ENCODE measurements around the gene AMPH.
A peak's percentile ranks its signal among the peaks of the same experiment; 100 is the strongest.
"Not testable (repeated sequence)": the region's sequence is repeated elsewhere in the genome, so short reads cannot be mapped to it uniquely, and the experiment has no call there.

Gene AMPH

GRCh38 chr7:38353431-38353881, 277.7 kb downstream of the AMPH start:
- DNase-seq (ENCODE audit: low read depth in 2 of 2), result not testable (repeated sequence)

GRCh38 chr7:38351601-38352000, 279.6 kb downstream of the AMPH start:
- no peak for DNase-seq (ENCODE audit: low read depth in 2 of 2)

GRCh38 chr7:38350777-38351176, 280.4 kb downstream of the AMPH start:
- DNase-seq (ENCODE audit: low read depth in 2 of 2), result not testable (repeated sequence)

GRCh38 chr7:38349869-38350583, 281.1 kb downstream of the AMPH start:
- DNase-seq (ENCODE audit: low read depth in 2 of 2), result not testable (repeated sequence)

GRCh38 chr7:38349126-38349795, 281.9 kb downstream of the AMPH start:
- DNase-seq (ENCODE audit: low read depth in 2 of 2), result not testable (repeated sequence)

- DNase-seq (ENCODE audit: low read depth in 2 of 2), result not testable (repeated sequence)
Observed at GRCh38 chr7:38345299-38346172, 285.6 kb downstream of the AMPH start.

- DNase-seq (ENCODE audit: low read depth in 2 of 2), result not testable (repeated sequence)
Observed at GRCh38 chr7:38344741-38345140, 286.4 kb downstream of the AMPH start.

GRCh38 chr7:38342135-38342534, 289.0 kb downstream of the AMPH start:
- DNase-seq (ENCODE audit: low read depth in 2 of 2), result not testable (repeated sequence)

- not testable (repeated sequence) for DNase-seq (ENCODE audit: low read depth in 2 of 2)
Observed at GRCh38 chr7:38341172-38341705, 289.9 kb downstream of the AMPH start.

GRCh38 chr7:38339953-38340819, 291.0 kb downstream of the AMPH start:
- no peak for DNase-seq (ENCODE audit: low read depth in 2 of 2)

- DNase-seq (ENCODE audit: low read depth in 2 of 2), result not testable (repeated sequence)
Observed at GRCh38 chr7:38336148-38336515, 295.0 kb downstream of the AMPH start.

- DNase-seq (ENCODE audit: low read depth in 2 of 2), result peak; percentile 53 to 60
Observed at GRCh38 chr7:38335492-38336147, 295.6 kb downstream of the AMPH start.

- DNase-seq (ENCODE audit: low read depth in 2 of 2), result no peak
Observed at GRCh38 chr7:38335128-38335491, 296.1 kb downstream of the AMPH start.

- no peak for DNase-seq (ENCODE audit: low read depth in 2 of 2)
Observed at GRCh38 chr7:38334163-38334562, 297.0 kb downstream of the AMPH start.

All from stimulated activated CD8-positive, alpha-beta memory T cell treated with anti-CD3 and anti-CD28 coated beads, Interleukin-7, amount 100 ng/mL, for 1 hour (primary cell).